H54 (cell line): ENCODE measurements around the gene RNPEPL1.

Source experiments
- DNase-seq: peaks from one replicate; pipeline ENCODE4 v3.0.0; 2011; ENCODE audit warnings: low spot score, mixed read lengths; ENCODE audit not compliant: insufficient read length
- FAIRE-seq: peaks from 3 replicates; lab custom pipeline; 2011; peaks lifted over from hg19 to GRCh38; lab: Jason Lieb, UNC
- POLR2A ChIP-seq: IDR thresholded peaks from 2 replicates; pipeline ENCODE4 v1.6.1; 2011; ENCODE audit warnings: low read depth, mild to moderate bottlenecking, low read length

The RNPEPL1 gene

DNA sequence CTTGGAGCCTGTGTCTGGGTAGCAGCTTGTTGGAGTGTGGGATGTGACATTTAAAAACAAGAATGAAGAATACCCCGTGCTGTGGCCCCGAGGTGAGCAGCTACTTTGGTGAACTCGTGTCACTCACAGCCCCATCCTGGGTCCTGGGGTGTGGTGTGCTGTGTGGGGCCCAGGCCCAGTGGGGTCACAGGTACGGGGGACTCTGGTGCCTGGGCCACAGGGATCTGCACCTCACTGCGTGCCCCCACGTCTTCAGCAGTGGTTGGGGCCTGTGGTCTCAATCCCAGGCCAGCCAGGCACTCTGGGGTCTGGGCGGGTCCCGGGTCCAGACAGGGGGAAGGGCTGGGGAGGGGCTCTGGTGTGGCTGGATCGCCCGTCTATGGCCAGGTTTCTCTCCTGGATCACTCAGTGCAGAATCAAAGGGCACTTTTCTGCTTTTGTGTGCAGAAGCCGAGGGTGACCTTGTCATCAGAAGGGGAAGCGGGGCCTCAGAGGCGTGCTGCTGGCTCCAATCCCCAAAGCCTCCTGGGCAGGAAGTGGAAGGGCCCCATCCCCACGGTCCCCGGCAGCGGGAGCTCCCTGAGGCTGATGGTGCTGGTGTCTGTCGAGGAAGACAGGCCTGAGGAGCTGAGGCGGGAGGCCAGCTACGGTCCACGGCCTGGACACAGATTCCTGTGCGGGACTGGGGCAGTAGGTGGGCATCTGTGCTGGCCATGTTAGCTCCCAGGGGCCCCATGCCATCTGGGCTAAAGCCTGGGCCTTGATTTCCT lies 58.4 kb downstream of the RNPEPL1 start:
- DNase-seq: no peak
- no peak for TF ChIP-seq POLR2A

DNA sequence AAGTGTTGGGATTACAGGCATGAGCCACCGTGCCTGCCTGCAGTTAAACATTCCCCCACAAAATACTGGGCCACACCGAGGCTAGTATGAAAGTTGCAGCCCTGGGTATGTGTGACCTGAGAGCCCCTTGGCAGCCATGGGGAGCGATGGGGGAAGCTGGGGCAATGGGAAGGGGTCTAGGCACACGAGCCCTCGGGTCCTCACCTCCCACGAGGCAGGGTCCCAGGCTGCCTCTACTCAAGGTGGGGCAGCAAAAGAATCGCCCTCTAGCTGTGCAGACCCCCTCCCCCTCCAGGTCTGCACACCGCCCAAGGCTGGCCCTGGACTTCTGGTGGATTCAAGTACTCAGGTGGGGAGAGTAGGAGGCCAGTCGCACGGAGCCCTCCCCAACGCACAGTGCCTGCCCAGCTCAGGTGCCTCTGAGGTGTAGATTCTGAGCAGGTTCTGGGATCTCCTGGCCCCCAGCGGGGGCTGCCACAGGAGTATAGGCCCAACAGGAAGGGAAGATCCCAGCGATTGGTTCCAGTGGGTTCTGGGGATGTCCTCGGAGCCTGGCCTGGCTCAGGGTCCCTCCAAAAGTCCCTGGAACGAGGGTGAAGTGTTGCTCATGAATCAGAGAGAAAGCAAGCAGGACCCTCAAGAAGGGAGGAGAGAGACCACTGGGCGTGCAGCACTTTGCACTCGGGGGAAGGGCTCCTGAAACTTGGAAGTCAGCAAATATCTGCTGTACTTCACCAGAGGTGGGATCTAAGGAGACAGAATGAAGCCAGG lies 59.6 kb downstream of the RNPEPL1 start:
- no peak for DNase-seq
- TF ChIP-seq POLR2A: no peak
- no peak for FAIRE-seq

More for the DNA sequence above, 58.4 kb downstream of the RNPEPL1 start:
- no peak for FAIRE-seq

DNA sequence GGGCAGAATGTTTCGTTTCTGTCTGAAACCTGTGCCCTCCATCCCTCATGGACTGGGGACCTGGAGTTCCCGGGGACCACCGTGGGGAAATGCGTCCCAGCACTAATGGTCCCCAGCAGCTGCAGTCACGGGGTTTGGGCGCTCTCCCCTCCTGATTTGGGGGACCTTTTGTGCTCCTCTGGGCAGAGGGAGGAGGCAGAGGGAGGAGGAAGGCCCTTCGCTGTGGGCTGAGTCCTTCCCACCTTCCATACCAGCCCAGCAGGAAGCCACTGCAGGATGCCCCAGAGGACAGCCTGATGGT lies 60.2 kb downstream of the RNPEPL1 start:
- FAIRE-seq (no peak), DNase-seq (no peak)
- TF ChIP-seq POLR2A: no peak

DNA sequence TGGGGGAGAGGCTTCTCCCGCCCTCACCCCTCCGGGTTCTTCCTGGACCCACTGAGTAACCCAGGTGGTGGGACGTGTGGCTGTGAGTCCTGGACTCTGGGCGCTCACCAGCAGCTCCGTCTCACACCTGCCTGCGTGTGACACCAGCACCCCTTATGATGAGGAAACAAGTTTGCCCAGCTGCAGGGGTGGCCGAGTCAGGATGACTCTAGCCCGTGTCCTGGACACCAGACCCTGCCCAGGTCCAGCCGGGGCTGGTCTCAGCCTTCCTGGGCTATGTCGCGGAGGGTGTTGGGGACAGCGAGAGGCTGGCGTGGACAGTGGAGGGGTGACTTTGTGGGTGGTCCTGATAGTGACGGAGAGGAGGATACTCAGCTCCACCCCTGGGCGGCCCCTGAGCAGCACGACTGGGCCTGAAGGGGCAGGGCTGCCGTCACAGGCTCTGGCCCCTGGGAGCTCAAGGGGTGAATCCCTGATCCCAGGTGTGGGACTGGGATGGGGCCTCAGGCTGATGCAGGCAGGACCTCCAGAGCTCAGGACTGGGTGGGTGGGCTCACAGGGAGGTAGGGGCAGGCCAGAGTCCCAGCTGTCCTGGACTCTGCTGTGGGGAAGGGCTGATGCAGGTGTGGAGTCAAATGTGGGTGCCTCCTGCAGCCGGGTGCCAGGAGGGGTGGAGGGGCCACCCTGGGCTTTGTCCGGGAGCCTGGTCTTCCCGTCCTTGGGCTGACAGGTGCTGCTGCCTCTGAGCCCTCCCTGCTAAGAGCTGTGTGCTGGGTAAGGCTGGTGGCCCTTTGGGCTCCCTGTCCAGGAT lies 60.7 kb downstream of the RNPEPL1 start:
- FAIRE-seq (no peak), DNase-seq (no peak)
- TF ChIP-seq POLR2A: no peak

DNA sequence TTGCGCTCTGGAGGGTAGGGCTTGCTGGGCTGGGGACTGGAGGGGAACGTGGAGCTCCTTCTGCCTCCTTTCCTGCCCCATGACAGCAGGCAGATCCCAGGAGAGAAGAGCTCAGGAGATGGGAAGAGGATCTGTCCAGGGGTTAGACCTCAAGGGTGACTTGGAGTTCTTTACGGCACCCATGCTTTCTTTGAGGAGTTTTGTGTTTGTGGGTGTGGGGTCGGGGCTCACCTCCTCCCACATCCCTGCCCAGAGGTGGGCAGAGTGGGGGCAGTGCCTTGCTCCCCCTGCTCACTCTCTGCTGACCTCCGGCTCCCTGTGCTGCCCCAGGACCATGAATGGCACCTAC lies 61.3 kb downstream of the RNPEPL1 start:
- no peak for FAIRE-seq
- DNase-seq: no peak
- TF ChIP-seq POLR2A: no peak

DNA sequence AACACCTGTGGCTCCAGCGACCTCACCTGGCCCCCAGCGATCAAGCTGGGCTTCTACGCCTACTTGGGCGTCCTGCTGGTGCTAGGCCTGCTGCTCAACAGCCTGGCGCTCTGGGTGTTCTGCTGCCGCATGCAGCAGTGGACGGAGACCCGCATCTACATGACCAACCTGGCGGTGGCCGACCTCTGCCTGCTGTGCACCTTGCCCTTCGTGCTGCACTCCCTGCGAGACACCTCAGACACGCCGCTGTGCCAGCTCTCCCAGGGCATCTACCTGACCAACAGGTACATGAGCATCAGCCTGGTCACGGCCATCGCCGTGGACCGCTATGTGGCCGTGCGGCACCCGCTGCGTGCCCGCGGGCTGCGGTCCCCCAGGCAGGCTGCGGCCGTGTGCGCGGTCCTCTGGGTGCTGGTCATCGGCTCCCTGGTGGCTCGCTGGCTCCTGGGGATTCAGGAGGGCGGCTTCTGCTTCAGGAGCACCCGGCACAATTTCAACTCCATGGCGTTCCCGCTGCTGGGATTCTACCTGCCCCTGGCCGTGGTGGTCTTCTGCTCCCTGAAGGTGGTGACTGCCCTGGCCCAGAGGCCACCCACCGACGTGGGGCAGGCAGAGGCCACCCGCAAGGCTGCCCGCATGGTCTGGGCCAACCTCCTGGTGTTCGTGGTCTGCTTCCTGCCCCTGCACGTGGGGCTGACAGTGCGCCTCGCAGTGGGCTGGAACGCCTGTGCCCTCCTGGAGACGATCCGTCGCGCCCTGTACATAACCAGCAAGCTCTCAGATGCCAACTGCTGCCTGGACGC lies 61.9 kb downstream of the RNPEPL1 start:
- FAIRE-seq (no peak), DNase-seq (no peak)

More for the DNA sequence above, 61.9 kb downstream of the RNPEPL1 start:
- no peak for TF ChIP-seq POLR2A
